ENCODE results near the gene RNASE8. TPM values are rescaled to one million over a fixed set of nuclear protein-coding genes. Genes with fewer than 3 reads are reported as not detected.

The RNASE8 gene
- total RNA-seq, 1 experiment from 2014 or later, result not detected

DNA sequence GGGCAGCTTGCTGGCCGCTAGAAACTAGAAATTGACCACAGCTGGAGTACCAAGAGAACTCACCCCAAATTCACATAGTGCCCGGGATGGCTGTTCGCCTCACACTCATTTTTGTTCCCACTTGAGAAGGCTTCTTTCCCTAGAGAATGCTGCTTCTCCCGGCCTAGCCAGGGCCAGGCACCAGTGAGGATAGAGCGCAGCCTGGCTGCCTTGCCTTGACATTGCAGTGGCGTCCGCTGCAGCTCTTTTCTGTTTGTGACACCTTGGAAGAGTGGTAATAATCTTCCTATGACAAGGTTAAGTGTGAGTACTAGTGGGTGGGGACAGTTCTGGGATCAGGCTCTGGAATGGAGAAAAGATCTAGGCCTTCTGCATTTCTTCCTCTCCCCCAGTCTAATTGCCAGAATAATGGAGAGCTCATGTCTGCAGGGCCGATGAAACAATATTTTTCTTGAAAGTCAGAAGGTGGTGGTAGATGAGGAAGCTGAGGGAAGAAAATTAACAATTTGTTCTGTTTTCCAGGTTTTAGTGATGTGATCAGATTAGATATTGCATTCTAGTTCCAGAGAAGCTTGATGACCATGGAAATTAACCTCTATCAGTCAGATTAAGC, 46.9 kb downstream of the RNASE8 start:
- in situ Hi-C loops (cut with HindIII; ENCODE audit: low pct_unique_long_range_greater_than_20kb, low sequenced_read_pairs) (no loop called here), intact Hi-C loops (cut with micrococcal nuclease; ENCODE audit: unreplicated experiment) (loop anchor here (5.0 kb wide), 1 partner anchor 37 kb away; no protein-coding TSS in a partner anchor)
- Histone ChIP-seq H3K4me1 (ENCODE audit: control insufficient read depth, insufficient read depth, low read length) (peaks cover 14% of the 10 kb centered on the region), H3K9me3 (ENCODE audit: control insufficient read depth, insufficient read depth, low read depth, low read length) (no peaks in the 10 kb centered on the region), H3K27ac (ENCODE audit: low read length) (peak overlapping the region; percentile 92), H3K36me3 (ENCODE audit: control insufficient read depth, insufficient read depth, low read length) (no peaks in the 10 kb centered on the region), H3K4me3 (ENCODE audit: low read depth in 2 of 2, low read length in 2 of 2) (peak overlapping the region; percentile 65 to 77), H3K27me3 (ENCODE audit: control insufficient read depth, insufficient read depth, low read length) (no peaks in the 10 kb centered on the region)
- BruUV-seq (replicated peaks), result no TSS peak
- peak; percentile 73 for ATAC-seq
- peak; percentile 69 for DNase-seq (ENCODE audit: low read depth, low spot score)
- ChIA-PET POLR2A (no interaction called here), CTCF (interaction anchor here (0.6 to 2.7 kb wide), 9 partner anchors 11 to 90 kb away, joined by 3 to 18 read pairs (median 6); partner anchors contain the start of gene ARHGEF40)
- TF ChIP-seq TCF7L2 (IDR thresholded peaks at IDR 0.05; ENCODE audit: low read depth, low read length) (0 out of 2 replicates have a peak, but pooled peaks have one; percentile 9), SIN3A (IDR thresholded peaks at IDR 0.05; ENCODE audit: borderline replicate concordance, insufficient read depth, low read depth, low read length) (no peak), POLR2AphosphoS5 (IDR thresholded peaks at IDR 0.05; ENCODE audit: low read depth, low read length) (no peak)
- TF ChIP-seq, protein P1, sequence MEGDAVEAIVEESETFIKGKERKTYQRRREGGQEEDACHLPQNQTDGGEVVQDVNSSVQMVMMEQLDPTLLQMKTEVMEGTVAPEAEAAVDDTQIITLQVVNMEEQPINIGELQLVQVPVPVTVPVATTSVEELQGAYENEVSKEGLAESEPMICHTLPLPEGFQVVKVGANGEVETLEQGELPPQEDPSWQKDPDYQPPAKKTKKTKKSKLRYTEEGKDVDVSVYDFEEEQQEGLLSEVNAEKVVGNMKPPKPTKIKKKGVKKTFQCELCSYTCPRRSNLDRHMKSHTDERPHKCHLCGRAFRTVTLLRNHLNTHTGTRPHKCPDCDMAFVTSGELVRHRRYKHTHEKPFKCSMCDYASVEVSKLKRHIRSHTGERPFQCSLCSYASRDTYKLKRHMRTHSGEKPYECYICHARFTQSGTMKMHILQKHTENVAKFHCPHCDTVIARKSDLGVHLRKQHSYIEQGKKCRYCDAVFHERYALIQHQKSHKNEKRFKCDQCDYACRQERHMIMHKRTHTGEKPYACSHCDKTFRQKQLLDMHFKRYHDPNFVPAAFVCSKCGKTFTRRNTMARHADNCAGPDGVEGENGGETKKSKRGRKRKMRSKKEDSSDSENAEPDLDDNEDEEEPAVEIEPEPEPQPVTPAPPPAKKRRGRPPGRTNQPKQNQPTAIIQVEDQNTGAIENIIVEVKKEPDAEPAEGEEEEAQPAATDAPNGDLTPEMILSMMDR (IDR thresholded peaks at IDR 0.05), result peak; percentile 86
- TF ChIP-seq, protein P2, sequence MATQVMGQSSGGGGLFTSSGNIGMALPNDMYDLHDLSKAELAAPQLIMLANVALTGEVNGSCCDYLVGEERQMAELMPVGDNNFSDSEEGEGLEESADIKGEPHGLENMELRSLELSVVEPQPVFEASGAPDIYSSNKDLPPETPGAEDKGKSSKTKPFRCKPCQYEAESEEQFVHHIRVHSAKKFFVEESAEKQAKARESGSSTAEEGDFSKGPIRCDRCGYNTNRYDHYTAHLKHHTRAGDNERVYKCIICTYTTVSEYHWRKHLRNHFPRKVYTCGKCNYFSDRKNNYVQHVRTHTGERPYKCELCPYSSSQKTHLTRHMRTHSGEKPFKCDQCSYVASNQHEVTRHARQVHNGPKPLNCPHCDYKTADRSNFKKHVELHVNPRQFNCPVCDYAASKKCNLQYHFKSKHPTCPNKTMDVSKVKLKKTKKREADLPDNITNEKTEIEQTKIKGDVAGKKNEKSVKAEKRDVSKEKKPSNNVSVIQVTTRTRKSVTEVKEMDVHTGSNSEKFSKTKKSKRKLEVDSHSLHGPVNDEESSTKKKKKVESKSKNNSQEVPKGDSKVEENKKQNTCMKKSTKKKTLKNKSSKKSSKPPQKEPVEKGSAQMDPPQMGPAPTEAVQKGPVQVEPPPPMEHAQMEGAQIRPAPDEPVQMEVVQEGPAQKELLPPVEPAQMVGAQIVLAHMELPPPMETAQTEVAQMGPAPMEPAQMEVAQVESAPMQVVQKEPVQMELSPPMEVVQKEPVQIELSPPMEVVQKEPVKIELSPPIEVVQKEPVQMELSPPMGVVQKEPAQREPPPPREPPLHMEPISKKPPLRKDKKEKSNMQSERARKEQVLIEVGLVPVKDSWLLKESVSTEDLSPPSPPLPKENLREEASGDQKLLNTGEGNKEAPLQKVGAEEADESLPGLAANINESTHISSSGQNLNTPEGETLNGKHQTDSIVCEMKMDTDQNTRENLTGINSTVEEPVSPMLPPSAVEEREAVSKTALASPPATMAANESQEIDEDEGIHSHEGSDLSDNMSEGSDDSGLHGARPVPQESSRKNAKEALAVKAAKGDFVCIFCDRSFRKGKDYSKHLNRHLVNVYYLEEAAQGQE (IDR thresholded peaks at IDR 0.05; ENCODE audit: insufficient read depth in 1 of 2, low read depth in 2 of 2, low read length in 1 of 2), result no peak

DNA sequence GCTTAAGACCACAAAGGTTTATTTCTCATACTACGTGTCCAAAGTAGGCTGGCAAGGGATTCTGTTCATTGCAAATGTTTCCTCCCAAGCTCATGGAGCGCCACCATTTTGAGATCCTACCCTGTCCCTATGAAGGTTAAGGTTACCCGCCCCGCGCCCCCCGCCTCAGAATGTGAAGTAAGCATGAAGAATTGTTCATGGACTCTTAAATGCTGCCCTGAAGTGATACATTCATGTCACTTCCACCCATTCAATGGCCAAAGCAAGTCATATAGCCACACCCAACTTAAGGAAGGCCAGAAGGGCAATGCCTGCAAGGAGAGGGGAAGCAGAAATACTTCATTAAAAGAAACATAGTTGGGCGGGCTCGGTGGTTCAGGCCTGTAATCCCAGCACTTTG, 47.5 kb downstream of the RNASE8 start:
- no peak overlapping the region for H3K4me3 ChIP-seq (ENCODE audit: low read depth in 2 of 2, low read length in 2 of 2)

More for the DNA sequence above, 47.5 kb downstream of the RNASE8 start:
- intact Hi-C loops (cut with micrococcal nuclease; ENCODE audit: unreplicated experiment), result loop anchor here (5.0 kb wide), 1 partner anchor 38 kb away; no protein-coding TSS in a partner anchor
- H3K9me3 ChIP-seq (ENCODE audit: control insufficient read depth, insufficient read depth, low read depth, low read length), result no peaks in the 10 kb centered on the region
- TF ChIP-seq, protein P2 (IDR thresholded peaks at IDR 0.05; ENCODE audit: insufficient read depth in 1 of 2, low read depth in 2 of 2, low read length in 1 of 2), result no peak
- no TSS peak for BruUV-seq (replicated peaks)
- no peaks in the 10 kb centered on the region for H3K27me3 ChIP-seq (ENCODE audit: control insufficient read depth, insufficient read depth, low read length)
- POLR2A ChIA-PET, result no interaction called here
- DNase-seq (ENCODE audit: low read depth, low spot score) (no peak), ATAC-seq (no peak)
- no peaks in the 10 kb centered on the region for H3K36me3 ChIP-seq (ENCODE audit: control insufficient read depth, insufficient read depth, low read length)
- peaks cover 13% of the 10 kb centered on the region for H3K4me1 ChIP-seq (ENCODE audit: control insufficient read depth, insufficient read depth, low read length)
- in situ Hi-C loops (cut with HindIII; ENCODE audit: low pct_unique_long_range_greater_than_20kb, low sequenced_read_pairs), result no loop called here
- peak overlapping the region; percentile 92; the same call in 1 of the 2 replicates for H3K27ac ChIP-seq (ENCODE audit: low read length)
- CTCF ChIA-PET, result interaction anchor here (0.6 to 2.7 kb wide), 7 partner anchors 12 to 90 kb away, joined by 5 to 18 read pairs (median 10); partner anchors contain the start of gene ARHGEF40

Measured in Panc1 (cell line).